ENCODE results near the gene LMO3. TPM values are rescaled to one million over a fixed set of nuclear protein-coding genes. Genes with fewer than 3 reads are reported as not detected.

LMO3 gene
- 39.4 and 48.4 TPM in 2 replicates for total RNA-seq
- long read RNA-seq, transcript LMO3-215 (4 exons, 1,685 nt) = major isoform, 24 of 63 reads
- long read RNA-seq, transcript LMO3-201 (4 exons, 3,810 nt) = minor isoform, 14 of 63 reads
- long read RNA-seq, partial matches to known transcripts = 10 of 63 reads
- long read RNA-seq, other reads (novel, unspliced or antisense) = 13 of 63 reads

- Mint-ChIP-seq H3K36me3 (ENCODE audit: insufficient read depth) (no peaks in the 10 kb centered on the region), H3K9me3 (ENCODE audit: low read depth) (no peaks in the 10 kb centered on the region), H3K27me3 (peaks cover 42% of the 10 kb centered on the region), H3K4me1 (ENCODE audit: low read depth) (peaks cover 63% of the 10 kb centered on the region), H3K27ac (peak within 1 kb of the TSS; percentile 88), H3K4me3 (ENCODE audit: low read depth) (peak within 1 kb of the TSS; percentile 86)
- no peak for TF ChIP-seq CTCF (IDR thresholded peaks at IDR 0.05; ENCODE audit: unreplicated experiment)
- no peak for DNase-seq (ENCODE audit: low spot score, unreplicated experiment)
Observed at GRCh38 chr12:16606117-16606200, at the start of gene LMO3. LMO3 (minus strand) TSS chr12:16606162; CDS start chr12:16600860, 5,302 bp downstream.

- TF ChIP-seq CTCF (IDR thresholded peaks at IDR 0.05; ENCODE audit: unreplicated experiment) = no peak
Observed at GRCh38 chr12:16636435-16637055, 30.6 kb upstream of the LMO3 start.

GRCh38 chr12:16634786-16635185 is 28.8 kb upstream of the LMO3 start:
- Mint-ChIP-seq H3K36me3 (ENCODE audit: insufficient read depth) (no peaks in the 10 kb centered on the region), H3K27ac (no peak overlapping the region)

More at GRCh38 chr12:16636435-16637055, 30.6 kb upstream of the LMO3 start:
- Mint-ChIP-seq H3K4me3 (ENCODE audit: low read depth) (no peak overlapping the region), H3K27me3 (no peaks in the 10 kb centered on the region), H3K36me3 (ENCODE audit: insufficient read depth) (no peaks in the 10 kb centered on the region), H3K9me3 (ENCODE audit: low read depth) (peaks cover 5% of the 10 kb centered on the region), H3K27ac (no peak overlapping the region), H3K4me1 (ENCODE audit: low read depth) (no peaks in the 10 kb centered on the region)
- no peak for DNase-seq (ENCODE audit: low spot score, unreplicated experiment)

GRCh38 chr12:16626991-16627390 is 21.0 kb upstream of the LMO3 start:
- no peak overlapping the region for H3K4me3 Mint-ChIP-seq (ENCODE audit: low read depth)
- H3K27ac Mint-ChIP-seq = no peak overlapping the region
- H3K9me3 Mint-ChIP-seq (ENCODE audit: low read depth) = peaks cover 3% of the 10 kb centered on the region
- no peak for TF ChIP-seq CTCF (IDR thresholded peaks at IDR 0.05; ENCODE audit: unreplicated experiment)
- no peak for DNase-seq (ENCODE audit: low spot score, unreplicated experiment)
- H3K27me3 Mint-ChIP-seq = no peaks in the 10 kb centered on the region
- no peaks in the 10 kb centered on the region for H3K4me1 Mint-ChIP-seq (ENCODE audit: low read depth)
- H3K36me3 Mint-ChIP-seq (ENCODE audit: insufficient read depth) = no peaks in the 10 kb centered on the region

More at GRCh38 chr12:16634786-16635185, 28.8 kb upstream of the LMO3 start:
- H3K27me3 Mint-ChIP-seq = no peaks in the 10 kb centered on the region
- no peak for DNase-seq (ENCODE audit: low spot score, unreplicated experiment)
- H3K4me1 Mint-ChIP-seq (ENCODE audit: low read depth) = no peaks in the 10 kb centered on the region
- peaks cover 6% of the 10 kb centered on the region for H3K9me3 Mint-ChIP-seq (ENCODE audit: low read depth)
- H3K4me3 Mint-ChIP-seq (ENCODE audit: low read depth) = no peak overlapping the region
- no peak for TF ChIP-seq CTCF (IDR thresholded peaks at IDR 0.05; ENCODE audit: unreplicated experiment)

GRCh38 chr12:16622338-16622737 is 16.4 kb upstream of the LMO3 start:
- H3K27me3 Mint-ChIP-seq = no peaks in the 10 kb centered on the region
- no peak overlapping the region for H3K27ac Mint-ChIP-seq
- TF ChIP-seq CTCF (IDR thresholded peaks at IDR 0.05; ENCODE audit: unreplicated experiment) = no peak
- H3K4me3 Mint-ChIP-seq (ENCODE audit: low read depth) = no peak overlapping the region
- DNase-seq (ENCODE audit: low spot score, unreplicated experiment) = no peak
- H3K9me3 Mint-ChIP-seq (ENCODE audit: low read depth) = peaks cover 3% of the 10 kb centered on the region
- no peaks in the 10 kb centered on the region for H3K36me3 Mint-ChIP-seq (ENCODE audit: insufficient read depth)
- no peaks in the 10 kb centered on the region for H3K4me1 Mint-ChIP-seq (ENCODE audit: low read depth)
